WTC11 (cell line): ENCODE results near the gene IP6K2.

Experiments used
- AFF4 ChIP-seq: sonication (generic); formaldehyde crosslinking; IDR thresholded peaks from 2 replicates; pipeline ENCODE4 v1.8.1; 2023; ENCODE audit warnings: mild to moderate bottlenecking, missing genetic modification reagents, borderline replicate concordance
- E2F4 ChIP-seq: sonication (generic); formaldehyde crosslinking; IDR thresholded peaks from 2 replicates; pipeline ENCODE4 v1.8.1; 2022; ENCODE audit warnings: low read depth, mild to moderate bottlenecking, moderate library complexity, missing genetic modification reagents, borderline replicate concordance
- ESRRA ChIP-seq: sonication (generic); formaldehyde crosslinking; IDR thresholded peaks from 2 replicates; pipeline ENCODE4 v1.8.1; 2022; ENCODE audit warnings: mild to moderate bottlenecking, missing genetic modification reagents, borderline replicate concordance
- MAX ChIP-seq: sonication (generic); formaldehyde crosslinking; IDR thresholded peaks from 2 replicates; pipeline ENCODE4 v1.8.0; 2022; ENCODE audit warnings: mild to moderate bottlenecking, missing genetic modification reagents
- USF1 ChIP-seq: sonication (generic); formaldehyde crosslinking; IDR thresholded peaks from 2 replicates; pipeline ENCODE4 v1.8.0; 2022; ENCODE audit warnings: mild to moderate bottlenecking, missing genetic modification reagents
- ZNF263 ChIP-seq: sonication (generic); formaldehyde crosslinking; IDR thresholded peaks from 2 replicates; pipeline ENCODE4 v1.8.1; 2022; ENCODE audit warnings: low read depth, mild to moderate bottlenecking, moderate library complexity, missing genetic modification reagents

GRCh38 chr3:48708481-48708889 lies 8.5 kb downstream of the IP6K2 start:
- TF ChIP-seq AFF4 (CRISPR knock-in tag): no peak
- no peak for TF ChIP-seq E2F4 (CRISPR knock-in tag)
- no peak for TF ChIP-seq USF1 (CRISPR knock-in tag)
- no peak for TF ChIP-seq ZNF263 (CRISPR knock-in tag)
- TF ChIP-seq MAX: no peak
- TF ChIP-seq ESRRA: no peak
